ENCODE data around the gene HDAC8.
"Not testable (repeated sequence)": the region's sequence is repeated elsewhere in the genome, so short reads cannot be mapped to it uniquely, and the experiment has no call there.

Gene HDAC8

DNA sequence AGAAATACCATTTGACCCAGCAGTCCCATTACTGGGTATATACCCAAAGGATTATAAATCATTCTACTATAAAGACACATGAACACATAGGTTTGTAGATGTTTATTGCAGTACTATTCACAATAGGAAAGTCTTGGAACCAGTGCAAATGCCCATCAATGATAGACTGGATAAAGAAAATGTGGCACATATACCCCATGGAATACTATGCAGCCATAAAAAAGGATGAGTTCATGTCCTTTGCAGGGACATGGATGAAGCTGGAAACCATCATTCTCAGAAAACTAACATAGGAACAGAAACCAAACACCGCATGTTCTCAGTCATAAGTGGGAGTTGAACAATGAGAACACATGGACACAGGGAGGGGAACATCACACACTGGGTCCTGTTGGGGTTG, 123.6 kb downstream of the HDAC8 start:
- DNase-seq = not testable (repeated sequence)

DNA sequence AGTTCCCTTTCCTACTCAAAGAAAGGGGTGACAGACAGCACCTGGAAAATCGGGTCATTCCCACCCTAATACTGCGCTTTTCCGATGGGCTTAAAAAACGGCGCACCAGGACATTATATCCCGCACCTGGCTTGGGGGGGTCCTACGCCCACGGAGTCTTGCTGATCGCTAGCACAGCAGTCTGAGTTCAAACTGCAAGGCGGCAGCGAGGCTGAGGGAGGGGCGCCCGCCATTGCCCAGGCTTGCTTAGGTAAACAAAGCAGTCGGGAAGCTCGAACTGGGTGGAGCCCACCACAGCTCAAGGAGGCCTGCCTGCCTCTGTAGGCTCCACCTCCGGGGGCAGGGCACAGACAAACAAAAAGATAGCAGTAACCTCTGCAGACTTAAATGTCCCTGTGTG, 131.9 kb downstream of the HDAC8 start:
- DNase-seq = not testable (repeated sequence)

DNA sequence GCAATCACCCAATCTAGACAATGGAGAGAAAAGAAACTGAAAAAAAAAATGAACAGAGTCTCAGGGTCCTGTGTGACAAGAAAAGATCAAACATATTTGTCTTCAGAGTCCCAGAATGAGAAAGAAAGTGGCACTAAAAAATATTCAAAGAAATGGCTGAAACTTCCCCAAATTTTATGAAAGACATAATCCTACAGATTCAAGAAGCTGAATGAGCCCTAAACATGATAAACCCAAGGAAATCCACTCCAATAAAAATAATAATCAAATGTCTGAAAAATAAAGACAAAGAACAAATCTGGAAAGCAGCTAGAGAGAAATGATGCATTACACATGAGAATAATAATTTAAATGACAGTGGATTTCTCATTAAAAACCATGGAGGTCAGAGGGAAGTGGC, 136.6 kb downstream of the HDAC8 start:
- DNase-seq = no peak

DNA sequence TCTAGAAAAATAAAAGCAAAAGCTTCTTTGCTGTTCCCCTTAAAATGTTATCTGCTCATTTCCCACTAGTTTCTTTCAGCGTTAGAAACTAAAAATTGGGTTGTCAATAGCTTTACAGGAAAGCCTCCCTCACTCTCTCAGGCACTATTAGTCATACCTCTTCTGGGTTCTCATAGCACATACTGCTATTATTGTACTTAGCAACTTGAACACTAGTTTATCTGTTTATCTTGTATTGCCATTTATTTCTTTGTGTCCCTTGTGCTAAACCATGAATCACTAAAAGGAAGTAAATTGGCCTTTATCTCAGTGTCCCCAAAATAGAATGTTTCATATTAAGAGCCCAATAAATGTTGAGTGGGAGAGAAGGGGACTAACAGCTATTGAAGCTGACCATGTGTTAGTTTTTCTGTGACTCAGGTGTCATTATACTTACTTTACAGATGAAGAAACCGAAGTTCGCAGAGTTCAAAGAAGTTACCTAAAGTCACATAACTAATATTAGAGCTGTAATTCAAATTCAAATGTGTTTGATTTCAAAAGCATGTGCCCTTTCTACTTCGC, 142.2 kb downstream of the HDAC8 start:
- DNase-seq = no peak

- no peak for DNase-seq
Measured at GRCh38 chrX:72421797-72422196, 150.8 kb downstream of the HDAC8 start.

DNA sequence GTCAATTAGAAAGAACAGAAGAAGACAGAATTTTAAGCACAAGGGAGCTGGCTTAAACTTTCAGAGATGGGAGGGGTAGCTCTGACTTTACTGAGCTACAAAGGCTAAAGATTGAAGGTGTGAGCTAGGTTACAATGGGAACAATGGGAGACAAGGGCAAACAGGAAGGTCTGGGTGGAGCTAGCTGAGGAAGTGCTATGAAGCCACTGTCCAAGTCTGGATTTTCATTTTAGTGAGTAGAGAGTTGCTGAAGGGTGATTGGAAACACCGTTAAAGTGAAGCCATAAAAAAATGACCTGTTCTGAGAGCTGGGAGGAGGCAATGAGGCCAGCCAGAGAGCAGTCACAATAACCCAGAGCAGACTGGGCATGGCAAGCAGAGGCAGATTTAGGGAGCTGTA, 162.7 kb downstream of the HDAC8 start:
- no peak for DNase-seq

DNA sequence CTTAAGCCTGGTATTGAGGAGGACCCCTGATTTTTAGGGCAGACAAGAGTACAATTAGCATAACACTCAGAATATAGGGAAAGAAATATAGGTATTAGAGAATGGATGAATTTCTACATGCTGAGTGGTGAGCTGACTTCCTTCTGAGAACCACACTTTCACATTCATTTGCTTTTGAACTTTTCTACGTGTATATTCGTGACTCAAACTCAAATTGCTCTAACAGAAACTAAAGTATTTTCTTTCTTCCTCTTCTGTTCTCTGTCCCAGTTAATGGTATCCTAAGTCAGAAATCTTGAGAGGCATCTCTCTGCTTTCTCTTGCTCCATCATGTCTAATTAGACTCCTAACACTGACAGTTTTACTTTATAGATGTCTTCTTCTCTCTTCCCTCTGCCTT, 163.8 kb downstream of the HDAC8 start:
- DNase-seq = no peak

DNA sequence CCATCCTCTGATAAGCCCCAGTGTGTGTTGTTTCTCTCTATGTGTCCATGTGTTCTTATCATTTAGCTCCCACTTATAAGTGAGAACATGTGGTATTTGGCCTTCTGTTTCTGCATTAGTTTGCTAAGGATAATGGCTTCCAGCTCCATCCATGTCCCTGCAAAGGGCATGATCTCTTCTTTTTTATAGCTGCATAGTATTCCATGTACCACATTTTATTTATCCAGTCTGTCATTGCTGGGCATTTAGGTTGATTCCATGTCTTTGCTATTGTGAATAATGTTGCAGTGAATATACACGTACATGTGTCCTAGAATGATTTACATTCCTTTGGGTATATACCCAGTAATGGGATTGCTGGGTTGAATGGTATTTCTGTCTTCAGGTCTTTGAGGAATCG, 167.5 kb downstream of the HDAC8 start:
- DNase-seq = not testable (repeated sequence)

DNA sequence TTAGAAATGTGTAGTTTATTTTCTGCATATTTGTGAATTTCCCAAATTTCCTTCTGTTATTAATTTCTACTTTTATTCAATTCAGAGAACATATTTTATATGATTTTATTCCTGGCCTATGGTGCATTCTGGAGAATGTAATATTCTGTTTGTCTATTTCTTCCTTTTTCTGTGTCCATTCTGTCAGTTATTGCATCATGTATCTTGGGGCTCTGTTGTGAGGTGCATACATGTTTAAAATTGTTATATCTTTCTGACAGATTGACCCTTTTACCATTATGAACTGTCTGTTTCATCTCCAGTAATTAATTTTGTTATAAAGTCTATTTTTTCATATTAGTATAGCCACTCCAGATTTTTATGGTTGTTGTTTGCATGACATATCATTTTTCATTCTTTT, 170.0 kb downstream of the HDAC8 start:
- no peak for DNase-seq

GRCh38 chrX:72399816-72400215, 172.8 kb downstream of the HDAC8 start:
- DNase-seq = no peak

GRCh38 chrX:72396117-72396516, 176.5 kb downstream of the HDAC8 start:
- DNase-seq = no peak

DNA sequence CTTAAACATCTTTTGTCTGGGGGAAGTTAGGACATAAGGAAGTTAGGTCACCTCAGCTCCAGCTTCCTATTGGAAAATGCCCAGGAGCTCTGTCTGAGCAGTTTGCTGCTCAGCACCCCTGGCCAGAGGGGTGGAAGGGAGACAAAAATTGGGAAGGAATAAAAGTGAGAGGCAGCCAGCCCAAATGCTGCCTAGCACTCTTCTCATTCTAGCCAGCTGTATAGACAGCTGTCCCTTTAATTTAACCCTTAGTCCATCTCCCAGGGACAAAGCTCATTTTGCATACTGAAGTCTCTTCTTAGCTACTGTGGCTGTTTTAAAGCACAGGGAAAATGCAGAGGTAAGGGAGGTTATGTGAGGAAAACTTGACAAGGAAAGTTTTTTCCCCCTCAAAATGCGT, 177.4 kb downstream of the HDAC8 start:
- DNase-seq = no peak

- DNase-seq = peak; percentile 68
Measured at GRCh38 chrX:72394518-72395170, 178.0 kb downstream of the HDAC8 start.

GRCh38 chrX:72393836-72394517, 178.7 kb downstream of the HDAC8 start:
- no peak for DNase-seq

GRCh38 chrX:72392816-72393800, 179.5 kb downstream of the HDAC8 start:
- no peak for DNase-seq

DNA sequence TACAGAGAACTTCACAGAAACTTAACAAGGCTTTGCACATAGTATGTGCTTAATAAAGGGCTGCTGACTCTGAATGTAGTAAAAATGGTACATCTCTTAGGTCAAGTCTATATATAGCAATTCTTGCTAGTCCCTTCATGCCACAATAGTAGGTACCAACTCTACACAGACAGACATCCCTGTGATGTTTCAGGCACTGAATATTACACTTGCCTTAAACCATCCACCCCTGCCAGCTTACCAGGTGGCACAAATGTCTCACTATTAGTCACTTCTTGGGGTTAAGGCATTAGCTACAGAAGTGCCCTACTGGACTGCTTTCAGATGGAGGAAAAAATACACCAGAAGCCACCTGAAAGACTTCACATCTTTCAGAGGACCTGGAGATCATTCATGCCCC, 180.6 kb downstream of the HDAC8 start:
- no peak for DNase-seq

DNA sequence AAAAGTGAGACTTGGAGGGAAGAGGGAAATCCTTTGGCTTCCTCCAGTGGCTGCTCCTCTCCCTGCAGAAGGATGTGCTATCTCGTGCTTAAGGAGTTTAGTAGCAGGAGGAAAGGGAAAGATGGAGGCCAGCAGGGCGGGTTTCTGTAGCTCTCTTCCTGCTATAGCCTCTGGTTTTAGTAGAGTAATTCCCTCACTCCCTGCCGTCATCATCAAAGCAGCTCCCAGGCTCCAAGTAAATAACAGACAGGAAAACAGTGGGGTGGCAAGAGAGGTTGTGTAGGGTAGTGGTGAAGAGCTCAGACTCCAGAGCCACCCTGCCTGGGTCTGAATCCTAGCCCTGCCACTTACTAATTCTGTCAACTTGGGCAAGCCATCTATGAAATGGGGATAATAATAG, 185.4 kb downstream of the HDAC8 start:
- DNase-seq = no peak

GRCh38 chrX:72382202-72382595, 190.4 kb downstream of the HDAC8 start:
- DNase-seq = no peak

DNA sequence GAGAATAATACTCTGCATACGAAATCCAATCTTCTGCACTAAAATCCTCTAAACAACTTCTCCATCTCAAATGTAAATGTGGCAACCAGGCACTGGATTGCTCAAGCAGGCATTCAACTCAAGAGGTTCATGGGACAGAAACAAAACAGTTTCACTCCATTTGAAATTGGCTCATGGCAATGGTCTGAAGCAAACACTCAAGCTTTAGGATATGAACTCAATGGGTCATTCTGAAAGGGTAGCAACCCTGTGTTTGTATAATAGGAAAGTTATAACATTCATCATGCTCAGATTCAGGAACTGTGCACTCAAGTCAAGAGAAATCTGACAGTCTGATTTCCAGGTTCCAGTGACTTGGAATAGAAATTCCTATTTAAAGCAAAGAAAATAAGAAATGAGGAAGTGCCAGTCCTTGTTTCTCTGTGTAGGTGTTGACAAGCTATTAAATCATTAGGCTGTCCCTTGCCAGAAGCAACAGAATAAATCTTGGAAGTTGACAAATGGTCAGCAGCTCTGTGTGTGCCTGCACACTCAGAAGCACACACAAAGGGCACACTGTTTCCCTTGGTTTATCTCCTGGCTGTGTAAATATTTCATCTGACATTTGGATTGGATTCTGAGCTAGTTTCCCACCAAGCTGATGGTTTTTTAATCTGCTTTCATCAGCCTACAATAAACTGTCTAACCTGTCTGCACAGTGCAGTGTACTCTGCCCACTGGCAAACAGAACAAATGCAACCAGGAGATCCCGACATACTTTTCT, 191.0 kb downstream of the HDAC8 start:
- DNase-seq = no peak

GRCh38 chrX:72376124-72376523, 196.5 kb downstream of the HDAC8 start:
- DNase-seq = no peak

GRCh38 chrX:72373136-72373535, 199.5 kb downstream of the HDAC8 start:
- no peak for DNase-seq

- no peak for DNase-seq
Measured at GRCh38 chrX:72372735-72373134, 199.9 kb downstream of the HDAC8 start.

- no peak for DNase-seq
Measured at GRCh38 chrX:72371405-72371804, 201.2 kb downstream of the HDAC8 start.

Data from right hindlimb (tissue), 1 donor.